Suprapubic skin (tissue), 4 donors: Measurements from ENCODE around the gene PIK3R1. TPM values are rescaled to one million over a fixed set of nuclear protein-coding genes. Genes with fewer than 3 reads are reported as not detected.
A peak's percentile ranks its signal among the peaks of the same experiment; 100 is the strongest.

Experiments
- DNase-seq, 2 donors: peaks; one replicate each; pipeline ENCODE4 v3.0.0-alpha.2; 2019; ENCODE audit warnings: low spot score in 2 of 2
- H3K27ac ChIP-seq: fragments of 200-600 bp; sonication (generic); one replicate; pipeline ENCODE4 v1.5.1; 2019
- H3K27me3 ChIP-seq: fragments of 200-600 bp; sonication (generic); one replicate; pipeline ENCODE4 v1.5.1; 2019
- H3K36me3 ChIP-seq: fragments of 200-600 bp; sonication (generic); one replicate; pipeline ENCODE4 v1.5.1; 2019
- H3K4me1 ChIP-seq: fragments of 200-600 bp; sonication (generic); one replicate; pipeline ENCODE4 v1.5.1; 2019
- H3K4me3 ChIP-seq: fragments of 200-600 bp; sonication (generic); one replicate; pipeline ENCODE4 v1.5.1; 2019; ENCODE audit warnings: mild to moderate bottlenecking
- H3K9me3 ChIP-seq: fragments of 200-600 bp; sonication (generic); one replicate; pipeline ENCODE4 v1.5.1; 2019
- CTCF ChIP-seq, 2 donors: fragments of 200-600 bp in 1 of 2; fragments of 450-650 bp in 1 of 2; sonication (generic) in 1 of 2; IDR thresholded peaks; one replicate each; pipeline ENCODE4 v1.5.1; 2016 to 2019; ENCODE audit warnings: antibody characterized with exemption in 2 of 2, mild to moderate bottlenecking in 1 of 2, moderate library complexity in 1 of 2
- EP300 ChIP-seq: sonication (generic); formaldehyde crosslinking; IDR thresholded peaks from one replicate; pipeline ENCODE4 v1.6.1; 2017; ENCODE audit warnings: antibody characterized with exemption
- POLR2A ChIP-seq, 2 donors: fragments of 450-650 bp; IDR thresholded peaks; one replicate each; pipeline ENCODE4 v1.6.1; 2017; ENCODE audit warnings: antibody characterized with exemption in 2 of 2, mild to moderate bottlenecking in 2 of 2, moderate library complexity in 2 of 2
- POLR2AphosphoS5 ChIP-seq, 3 donors: sonication (generic); formaldehyde crosslinking; IDR thresholded peaks; one replicate each; pipeline ENCODE4 v1.6.1; 2017; ENCODE audit warnings: antibody characterized with exemption in 3 of 3
- WGBS: methylation state at CpG from one replicate; pipeline ENCODE4 v1.1.5; 2018; 5-methylcytosine and 5-hydroxymethylcytosine counted together
- total RNA-seq, 4 donors: library from RNA; depleted of rRNA; stranded (reverse); fragments of >200 nt; gene quantifications; one replicate each; pipeline ENCODE4 v1.1.0, GENCODE V29; 2016

Gene PIK3R1
- total RNA-seq, 4 donors from 2014 or later: 96.5 to 257 (median 181) TPM

GRCh38 chr5:68240771-68241170 is 25.2 kb downstream of the PIK3R1 start:
- peaks cover 6% of the 10 kb centered on the region for H3K36me3 ChIP-seq
- WGBS: 33% methylated on average over 1 of the region's 1 CpG
- peak overlapping the region; percentile 32 for H3K27ac ChIP-seq
- no peaks in the 10 kb centered on the region for H3K27me3 ChIP-seq
- no peak overlapping the region for H3K4me3 ChIP-seq
- DNase-seq: no peak
- H3K4me1 ChIP-seq: peaks cover 67% of the 10 kb centered on the region
- TF ChIP-seq POLR2A (IDR thresholded peaks at IDR 0.05) (no peak), POLR2AphosphoS5 (IDR thresholded peaks at IDR 0.05) (no peak), EP300 (no peak), CTCF (IDR thresholded peaks at IDR 0.05) (no peak)
- no peaks in the 10 kb centered on the region for H3K9me3 ChIP-seq

- no peak for TF ChIP-seq EP300
- TF ChIP-seq POLR2AphosphoS5 (IDR thresholded peaks at IDR 0.05): no peak
- no peak for TF ChIP-seq CTCF (IDR thresholded peaks at IDR 0.05)
- no peak for TF ChIP-seq POLR2A (IDR thresholded peaks at IDR 0.05)
These were observed 27.2 kb downstream of the PIK3R1 start for GRCh38 chr5:68242743-68243142.

GRCh38 chr5:68243251-68243650 is 27.7 kb downstream of the PIK3R1 start:
- no peak overlapping the region for H3K27ac ChIP-seq

More at GRCh38 chr5:68242743-68243142, 27.2 kb downstream of the PIK3R1 start:
- H3K4me1 ChIP-seq: peaks cover 59% of the 10 kb centered on the region
- H3K36me3 ChIP-seq: no peaks in the 10 kb centered on the region
- WGBS: 54% methylated on average over 5 of the region's 5 CpGs
- DNase-seq: no peak
- no peaks in the 10 kb centered on the region for H3K9me3 ChIP-seq
- no peak overlapping the region for H3K4me3 ChIP-seq
- H3K27ac ChIP-seq: no peak overlapping the region
- H3K27me3 ChIP-seq: no peaks in the 10 kb centered on the region

GRCh38 chr5:68243681-68244080 is 28.1 kb downstream of the PIK3R1 start:
- no peak overlapping the region for H3K27ac ChIP-seq
- no peak for DNase-seq
- 77% methylated on average over 2 of the region's 2 CpGs for WGBS
- no peaks in the 10 kb centered on the region for H3K9me3 ChIP-seq
- TF ChIP-seq POLR2AphosphoS5 (IDR thresholded peaks at IDR 0.05): no peak
- TF ChIP-seq CTCF (IDR thresholded peaks at IDR 0.05): no peak
- no peak for TF ChIP-seq POLR2A (IDR thresholded peaks at IDR 0.05)
- TF ChIP-seq EP300: no peak
- H3K4me3 ChIP-seq: no peak overlapping the region
- H3K36me3 ChIP-seq: no peaks in the 10 kb centered on the region
- H3K4me1 ChIP-seq: peaks cover 53% of the 10 kb centered on the region
- H3K27me3 ChIP-seq: no peaks in the 10 kb centered on the region

More at GRCh38 chr5:68243251-68243650, 27.7 kb downstream of the PIK3R1 start:
- Histone ChIP-seq H3K4me1 (peaks cover 54% of the 10 kb centered on the region), H3K27me3 (no peaks in the 10 kb centered on the region), H3K36me3 (no peaks in the 10 kb centered on the region), H3K9me3 (no peaks in the 10 kb centered on the region), H3K4me3 (no peak overlapping the region)
- WGBS: 83% methylated on average over 2 of the region's 2 CpGs
- no peak for TF ChIP-seq CTCF (IDR thresholded peaks at IDR 0.05)
- TF ChIP-seq POLR2A (IDR thresholded peaks at IDR 0.05): no peak
- TF ChIP-seq POLR2AphosphoS5 (IDR thresholded peaks at IDR 0.05): no peak
- TF ChIP-seq EP300: no peak
- DNase-seq: no peak

GRCh38 chr5:68245319-68245718 is 29.8 kb downstream of the PIK3R1 start:
- Histone ChIP-seq H3K9me3 (no peaks in the 10 kb centered on the region), H3K27me3 (no peaks in the 10 kb centered on the region), H3K27ac (no peak overlapping the region), H3K36me3 (no peaks in the 10 kb centered on the region), H3K4me1 (peaks cover 53% of the 10 kb centered on the region), H3K4me3 (no peak overlapping the region)
- no peak for TF ChIP-seq CTCF (IDR thresholded peaks at IDR 0.05)
- TF ChIP-seq POLR2A (IDR thresholded peaks at IDR 0.05): no peak
- no peak for TF ChIP-seq POLR2AphosphoS5 (IDR thresholded peaks at IDR 0.05)
- no peak for TF ChIP-seq EP300
- WGBS: 42% methylated on average over 3 of the region's 3 CpGs
- no peak for DNase-seq
